ENCODE data around the gene GLT8D2.

DNA sequence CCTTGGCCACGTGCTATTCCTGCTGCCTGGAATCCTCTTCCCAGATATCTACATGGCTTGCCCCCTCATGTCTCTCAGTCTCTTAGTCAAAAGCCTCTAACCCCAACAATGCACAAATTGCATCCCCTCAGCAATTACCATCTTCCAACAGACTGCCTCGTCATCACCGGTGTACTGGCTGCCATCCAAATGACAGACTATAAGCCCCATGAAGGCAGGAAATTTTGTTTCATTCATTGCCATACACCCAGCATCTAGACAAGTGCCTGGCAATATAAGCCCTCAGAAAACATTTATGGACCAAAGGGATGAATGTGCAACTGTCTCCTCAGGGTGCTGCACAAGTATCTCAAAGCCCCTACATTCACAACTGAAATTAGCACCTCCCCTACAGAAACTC is 5.8 kb downstream of the GLT8D2 start:
- no peak for TF ChIP-seq POLR2AphosphoS5 (IDR thresholded peaks at IDR 0.05)
- TF ChIP-seq CTCF (IDR thresholded peaks at IDR 0.05) = no peak
